ENCODE data around the gene SAG. TPM values are rescaled to one million over a fixed set of nuclear protein-coding genes. Genes with fewer than 3 reads are reported as not detected.
"Not testable (repeated sequence)": the region's sequence is repeated elsewhere in the genome, so short reads cannot be mapped to it uniquely, and the experiment has no call there.

SAG gene
- total RNA-seq, 1 donor from 2014 or later: not detected

DNA sequence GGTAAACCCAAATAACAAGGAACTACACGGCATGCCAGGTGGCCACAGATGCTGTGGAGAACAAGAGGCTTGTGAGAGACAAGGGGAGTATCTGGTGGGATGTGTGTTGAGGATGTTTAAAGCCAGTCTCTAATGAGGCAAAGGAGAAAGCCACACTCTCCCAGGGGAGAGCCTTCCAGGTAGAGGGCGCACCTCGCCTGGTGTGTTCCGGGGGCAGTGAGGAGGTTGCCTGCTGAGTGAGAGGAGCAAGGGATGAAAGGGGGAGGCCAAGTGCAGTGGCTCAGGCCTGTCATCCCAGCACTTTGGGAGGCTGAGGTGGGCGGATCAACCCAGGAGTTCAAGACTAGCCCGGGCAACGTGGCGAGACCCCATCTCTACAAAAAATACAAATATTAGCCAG is 16.2 kb downstream of the SAG start:
- DNase-seq: no peak

GRCh38 chr2:233325256-233325655 is 17.6 kb downstream of the SAG start:
- ATAC-seq: no peak
- intact Hi-C loops (cut with micrococcal nuclease): no loop called here

More for the DNA sequence above, 16.2 kb downstream of the SAG start:
- no peak for ATAC-seq
- intact Hi-C loops (cut with micrococcal nuclease): no loop called here

GRCh38 chr2:233325814-233326213 is 18.2 kb downstream of the SAG start:
- intact Hi-C loops (cut with micrococcal nuclease): no loop called here
- no peak for ATAC-seq
- no peak for DNase-seq

More at GRCh38 chr2:233325256-233325655, 17.6 kb downstream of the SAG start:
- no peak for DNase-seq

GRCh38 chr2:233326500-233326899 is 18.9 kb downstream of the SAG start:
- DNase-seq (no peak), ATAC-seq (no peak)

DNA sequence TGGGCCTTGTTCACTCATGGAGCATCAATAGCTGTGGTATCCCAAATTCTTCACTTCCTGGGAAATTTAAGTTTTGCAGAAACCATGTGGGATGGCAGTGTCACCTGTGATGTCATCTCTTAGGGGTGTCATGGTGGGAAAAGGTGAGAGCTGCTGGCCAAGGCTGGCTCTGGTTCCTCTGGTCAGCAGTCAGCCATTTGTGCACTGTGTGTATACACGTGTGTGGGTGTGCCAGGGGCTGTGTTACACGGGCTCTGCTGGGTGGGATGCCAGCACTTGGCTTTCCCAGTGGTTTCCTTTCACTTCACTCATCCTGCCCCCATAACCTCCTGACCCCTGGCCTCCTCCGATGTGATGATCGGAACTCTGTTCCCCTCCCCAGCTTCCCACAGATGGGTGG is 21.3 kb downstream of the SAG start:
- no peak for DNase-seq
- ATAC-seq: no peak
- intact Hi-C loops (cut with micrococcal nuclease): no loop called here

More at GRCh38 chr2:233326500-233326899, 18.9 kb downstream of the SAG start:
- intact Hi-C loops (cut with micrococcal nuclease): no loop called here

DNA sequence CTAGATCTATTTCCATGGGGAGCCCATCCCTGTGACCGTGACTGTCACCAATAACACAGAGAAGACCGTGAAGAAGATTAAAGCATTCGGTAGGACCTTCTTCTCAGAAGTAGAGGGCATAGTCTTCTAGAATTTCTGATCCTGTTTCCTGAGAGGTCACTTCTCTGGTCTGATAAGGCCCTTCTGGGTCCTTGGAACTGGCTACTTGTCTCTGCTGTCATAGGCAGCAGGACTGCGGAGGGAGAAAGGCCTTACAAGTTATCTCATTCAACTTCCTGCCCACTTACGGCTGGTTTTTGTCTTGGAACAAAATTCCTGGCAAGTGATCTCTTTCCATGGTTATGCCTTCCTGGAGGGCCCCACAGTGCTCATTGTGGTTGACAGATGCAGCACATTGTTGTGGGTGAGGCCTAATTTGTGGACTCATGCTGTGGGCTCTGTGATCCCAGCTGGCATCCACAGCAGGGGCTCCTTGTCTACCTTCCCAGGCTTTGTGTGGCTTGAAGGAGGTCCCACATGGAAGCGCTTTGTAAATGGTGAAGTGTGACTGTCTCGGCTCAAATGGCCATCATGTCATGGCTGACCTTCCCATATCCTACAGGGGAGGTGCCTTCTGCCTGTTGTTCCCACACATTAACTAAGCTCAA is 22.0 kb downstream of the SAG start:
- intact Hi-C loops (cut with micrococcal nuclease): no loop called here
- DNase-seq (no peak), ATAC-seq (no peak)

GRCh38 chr2:233331536-233331935 is 23.9 kb downstream of the SAG start:
- intact Hi-C loops (cut with micrococcal nuclease): no loop called here
- peak; percentile 54 for DNase-seq
- peak; percentile 84 for ATAC-seq

GRCh38 chr2:233332125-233332524 is 24.5 kb downstream of the SAG start:
- DNase-seq: no peak
- intact Hi-C loops (cut with micrococcal nuclease): no loop called here
- ATAC-seq: no peak

DNA sequence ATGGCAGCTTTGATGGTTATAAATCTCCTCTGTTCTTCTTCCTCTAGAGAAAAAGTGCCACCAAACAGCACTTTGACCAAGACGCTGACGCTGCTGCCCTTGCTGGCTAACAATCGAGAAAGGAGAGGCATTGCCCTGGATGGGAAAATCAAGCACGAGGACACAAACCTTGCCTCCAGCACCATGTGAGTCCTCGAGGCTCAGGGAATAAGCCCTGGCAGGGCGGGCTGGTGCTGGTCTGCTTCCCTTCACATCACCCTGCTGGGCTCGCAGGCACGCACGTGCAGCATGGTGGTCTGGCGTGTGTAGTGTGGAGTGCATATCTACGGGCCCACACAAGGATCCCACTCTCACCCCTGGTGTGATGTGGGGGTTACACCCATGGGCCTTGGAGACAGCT is 27.3 kb downstream of the SAG start:
- ATAC-seq (no peak), DNase-seq (no peak)
- intact Hi-C loops (cut with micrococcal nuclease): no loop called here

- intact Hi-C loops (cut with micrococcal nuclease); ATAC-seq; DNase-seq: not testable (repeated sequence)
These were observed 28.5 kb downstream of the SAG start for GRCh38 chr2:233336091-233336490.

GRCh38 chr2:233336541-233336940 is 28.9 kb downstream of the SAG start:
- DNase-seq (no peak), ATAC-seq (no peak)
- intact Hi-C loops (cut with micrococcal nuclease): no loop called here

DNA sequence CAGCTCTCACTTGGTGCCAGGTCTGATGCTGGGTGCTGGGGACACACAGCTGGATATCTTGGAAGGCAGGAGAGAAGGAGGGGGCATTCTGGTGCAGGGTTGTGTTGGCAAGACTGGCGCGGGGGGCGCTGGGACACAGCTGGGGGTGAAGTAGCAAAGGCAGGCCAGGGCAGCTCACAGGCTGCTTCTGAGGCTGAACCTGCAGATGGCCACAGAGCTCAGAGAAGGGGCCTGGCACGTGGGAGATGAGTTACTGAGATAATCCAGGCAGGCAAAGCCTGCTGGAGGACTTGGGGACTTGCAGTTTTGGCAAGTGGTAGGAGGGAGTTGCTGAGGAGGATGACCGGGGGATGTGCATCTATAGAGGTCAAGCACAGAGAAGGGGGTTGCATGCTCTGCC is 30.4 kb downstream of the SAG start:
- intact Hi-C loops (cut with micrococcal nuclease): no loop called here
- DNase-seq (no peak), ATAC-seq (no peak)

- intact Hi-C loops (cut with micrococcal nuclease): no loop called here
- DNase-seq: no peak
These were observed 31.3 kb downstream of the SAG start for GRCh38 chr2:233338812-233339368.

DNA sequence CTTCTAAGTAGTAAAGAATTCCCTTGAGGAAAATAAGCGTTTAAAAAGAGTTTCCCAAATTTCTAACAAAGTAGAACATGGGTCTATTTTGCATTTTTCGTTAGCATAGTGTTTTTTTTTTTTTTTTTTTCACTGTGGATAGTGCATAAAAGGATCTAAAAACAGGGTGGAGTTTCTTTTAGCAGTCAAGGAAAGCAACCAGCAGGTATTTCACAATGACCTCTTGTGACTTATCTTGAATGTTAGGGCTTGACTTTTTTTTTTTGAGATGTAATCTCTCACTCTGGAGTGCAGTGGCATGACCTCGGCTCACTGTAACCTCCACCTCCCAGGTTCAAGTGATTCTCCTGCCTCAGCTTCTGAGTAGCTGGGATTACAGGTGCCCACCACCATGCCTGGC is 31.8 kb downstream of the SAG start:
- ATAC-seq (no peak), DNase-seq (no peak)
- intact Hi-C loops (cut with micrococcal nuclease): no loop called here

More at GRCh38 chr2:233338812-233339368, 31.3 kb downstream of the SAG start:
- no peak for ATAC-seq

GRCh38 chr2:233341296-233341695 is 33.7 kb downstream of the SAG start:
- intact Hi-C loops (cut with micrococcal nuclease): no loop called here
- no peak for DNase-seq
- no peak for ATAC-seq

- intact Hi-C loops (cut with micrococcal nuclease): no loop called here
These were observed 34.7 kb downstream of the SAG start for GRCh38 chr2:233342301-233342700.

GRCh38 chr2:233343171-233343705 is 35.6 kb downstream of the SAG start:
- intact Hi-C loops (cut with micrococcal nuclease): no loop called here
- no peak for ATAC-seq
- no peak for DNase-seq

More at GRCh38 chr2:233342301-233342700, 34.7 kb downstream of the SAG start:
- DNase-seq: no peak
- ATAC-seq: no peak

- ATAC-seq: no peak
- intact Hi-C loops (cut with micrococcal nuclease): no loop called here
- DNase-seq: no peak
These were observed 38.8 kb downstream of the SAG start for GRCh38 chr2:233346376-233346775.

DNA sequence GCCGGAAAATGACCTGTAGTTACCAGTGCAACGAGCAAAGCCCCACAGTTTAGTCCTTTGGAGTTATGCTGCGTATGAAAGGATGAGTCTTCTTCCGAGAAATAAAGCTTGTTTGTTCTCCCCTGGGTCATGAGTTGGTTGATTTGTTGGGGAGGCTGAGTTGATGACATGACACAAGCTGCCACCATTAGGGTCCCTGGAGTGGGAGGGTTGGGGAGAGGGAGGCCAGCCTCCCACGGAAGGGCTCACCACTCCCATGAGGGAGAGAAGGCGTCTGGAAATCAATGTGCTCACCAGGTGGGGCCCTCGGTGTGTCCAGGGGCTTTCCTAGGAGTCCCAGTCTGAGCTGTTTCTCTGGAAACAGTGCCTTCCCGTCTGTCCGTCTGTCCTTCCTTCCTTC is 39.3 kb downstream of the SAG start:
- intact Hi-C loops (cut with micrococcal nuclease): no loop called here
- DNase-seq: no peak
- no peak for ATAC-seq

DNA sequence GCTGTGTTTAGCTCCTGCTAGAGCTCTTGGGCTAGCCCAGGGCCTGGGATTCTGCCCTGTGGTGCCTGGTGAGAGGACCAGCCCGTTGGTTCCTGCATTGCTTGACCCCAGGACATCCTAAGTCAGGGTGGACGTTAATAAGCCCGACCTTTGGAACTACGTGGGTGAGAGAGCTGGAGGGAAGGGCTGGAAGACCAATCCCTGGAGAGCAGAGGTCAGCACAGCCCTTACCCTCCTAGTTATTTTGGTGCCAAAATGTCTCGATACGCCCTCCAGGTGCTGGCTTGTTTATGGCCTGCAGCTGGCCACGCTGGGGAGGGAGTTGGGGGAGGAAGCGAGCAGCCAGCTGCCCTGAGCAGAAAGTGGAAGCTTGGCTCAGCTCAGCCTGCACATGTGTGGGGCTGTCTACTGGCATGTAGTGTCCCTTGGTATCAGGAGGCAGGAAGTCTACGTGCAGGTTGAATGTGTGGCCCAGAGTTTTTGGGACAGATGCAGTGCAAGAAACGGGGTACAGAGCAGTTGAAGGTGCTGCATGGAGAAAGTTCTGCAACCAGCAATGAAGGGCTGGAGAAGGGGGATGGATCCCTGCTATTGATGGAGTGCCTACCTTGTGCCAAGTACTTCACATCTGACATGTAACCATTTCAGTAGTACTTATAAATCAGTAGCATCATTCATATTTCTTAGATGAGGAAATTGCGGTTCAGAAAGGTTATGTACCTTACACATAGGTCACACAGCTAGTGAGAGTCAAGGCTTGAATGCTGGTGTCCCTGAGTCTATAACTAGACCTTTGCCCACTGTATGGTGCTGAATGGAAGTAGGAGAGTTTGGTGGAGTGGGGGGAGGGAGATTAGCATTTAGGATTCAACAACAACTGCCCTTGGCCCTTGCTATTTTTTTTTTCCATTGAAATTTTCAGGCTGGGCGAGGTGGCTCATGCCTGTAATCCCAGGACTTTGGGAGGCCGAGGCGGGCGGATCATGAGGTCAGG is 41.7 kb downstream of the SAG start:
- peak; percentile 67 for DNase-seq
- intact Hi-C loops (cut with micrococcal nuclease): no loop called here
- ATAC-seq: peak; percentile 74

All from left ventricle myocardium superior (tissue), 1 donor.